ENCODE results near the gene ELMO3. TPM values are rescaled to one million over a fixed set of nuclear protein-coding genes. Genes with fewer than 3 reads are reported as not detected.

ELMO3 gene
- total RNA-seq, 1 donor from 2014 or later: 0.80 TPM

- Histone ChIP-seq H3K4me3 (peak overlapping the region; percentile 68), H3K36me3 (peaks cover 16% of the 10 kb centered on the region), H3K27ac (replicated peaks) (peak overlapping the region; percentile 76), H3K9me3 (replicated peaks) (no peaks in the 10 kb centered on the region), H3K4me1 (peaks cover 52% of the 10 kb centered on the region), H3K27me3 (ENCODE audit: low read depth) (no peaks in the 10 kb centered on the region)
- TF ChIP-seq CTCF (IDR thresholded peaks at IDR 0.05; ENCODE audit: borderline replicate concordance): peak; percentile 35
- peak; percentile 60 for DNase-seq
- intact Hi-C loops (cut with micrococcal nuclease): no loop called here
Measured at GRCh38 chr16:67177743-67178699, 20.9 kb upstream of the ELMO3 start.

- H3K36me3 ChIP-seq: peaks cover 16% of the 10 kb centered on the region
- no peak for DNase-seq
- no peaks in the 10 kb centered on the region for H3K9me3 ChIP-seq (replicated peaks)
- H3K4me3 ChIP-seq: no peak overlapping the region
- intact Hi-C loops (cut with micrococcal nuclease): no loop called here
- TF ChIP-seq CTCF (IDR thresholded peaks at IDR 0.05; ENCODE audit: borderline replicate concordance): no peak
- peaks cover 46% of the 10 kb centered on the region for H3K4me1 ChIP-seq
- no peaks in the 10 kb centered on the region for H3K27me3 ChIP-seq (ENCODE audit: low read depth)
- H3K27ac ChIP-seq (replicated peaks): no peak overlapping the region
Measured at GRCh38 chr16:67179421-67180080, 19.4 kb upstream of the ELMO3 start.

- no peak overlapping the region for H3K27ac ChIP-seq (replicated peaks)
- peaks cover 46% of the 10 kb centered on the region for H3K4me1 ChIP-seq
- H3K4me3 ChIP-seq: no peak overlapping the region
- no peak for DNase-seq
- no peaks in the 10 kb centered on the region for H3K9me3 ChIP-seq (replicated peaks)
- no peaks in the 10 kb centered on the region for H3K27me3 ChIP-seq (ENCODE audit: low read depth)
- H3K36me3 ChIP-seq: peaks cover 12% of the 10 kb centered on the region
- intact Hi-C loops (cut with micrococcal nuclease): no loop called here
- no peak for TF ChIP-seq CTCF (IDR thresholded peaks at IDR 0.05; ENCODE audit: borderline replicate concordance)
Measured at GRCh38 chr16:67180166-67180565, 18.8 kb upstream of the ELMO3 start.

GRCh38 chr16:67181346-67181745, 17.6 kb upstream of the ELMO3 start:
- Histone ChIP-seq H3K36me3 (peaks cover 3% of the 10 kb centered on the region), H3K27me3 (ENCODE audit: low read depth) (no peaks in the 10 kb centered on the region), H3K27ac (replicated peaks) (peak overlapping the region; percentile 8), H3K4me3 (no peak overlapping the region), H3K9me3 (replicated peaks) (no peaks in the 10 kb centered on the region), H3K4me1 (peaks cover 51% of the 10 kb centered on the region)
- DNase-seq: no peak
- intact Hi-C loops (cut with micrococcal nuclease): no loop called here
- TF ChIP-seq CTCF (IDR thresholded peaks at IDR 0.05; ENCODE audit: borderline replicate concordance): no peak

GRCh38 chr16:67182288-67182687, 16.6 kb upstream of the ELMO3 start:
- Histone ChIP-seq H3K4me1 (peaks cover 51% of the 10 kb centered on the region), H3K27me3 (ENCODE audit: low read depth) (no peaks in the 10 kb centered on the region), H3K27ac (replicated peaks) (no peak overlapping the region), H3K36me3 (no peaks in the 10 kb centered on the region), H3K9me3 (replicated peaks) (no peaks in the 10 kb centered on the region), H3K4me3 (no peak overlapping the region)
- DNase-seq: no peak
- TF ChIP-seq CTCF (IDR thresholded peaks at IDR 0.05; ENCODE audit: borderline replicate concordance): no peak
- intact Hi-C loops (cut with micrococcal nuclease): no loop called here

Measured in left ventricle myocardium inferior (tissue), 1 donor.